ENCODE data around the gene ACACB. TPM values are rescaled to one million over a fixed set of nuclear protein-coding genes. Genes with fewer than 3 reads are reported as not detected.

ACACB gene
- total and polyA plus RNA-seq, 2 experiments from 2014 or later, result 6.2 to 15.4 TPM

DNA sequence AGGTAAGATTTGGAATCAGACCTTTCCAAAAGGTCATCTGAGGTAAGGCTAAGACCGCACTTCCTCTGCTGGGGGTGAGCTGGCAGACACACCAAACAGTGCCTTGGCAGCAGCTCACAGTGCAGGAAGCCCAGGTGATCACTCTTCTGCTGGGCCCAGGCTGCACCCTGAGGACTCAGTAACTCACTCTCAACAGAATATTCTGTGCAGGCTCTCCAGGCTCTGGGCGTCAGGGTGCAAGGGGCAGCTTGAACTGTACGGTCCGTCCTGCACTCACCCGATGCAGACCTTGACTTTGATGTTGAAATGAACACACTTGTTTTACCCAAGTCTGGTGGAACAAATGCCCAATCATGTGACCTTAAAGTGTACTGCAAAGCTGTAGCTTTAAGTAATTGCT, 29.1 kb upstream of the ACACB start:
- no peak overlapping the region for H3K4me3 Mint-ChIP-seq
- H3K4me2 ChIP-seq, result no peak overlapping the region
- peaks cover 38% of the 10 kb centered on the region for H3K36me3 Mint-ChIP-seq (ENCODE audit: low read depth)
- H3K4me1 Mint-ChIP-seq, result peaks cover 5% of the 10 kb centered on the region; the same call in 2 of the 3 replicates
- no peak for ATAC-seq
- no peak overlapping the region for H3K4me3 ChIP-seq
- no peak overlapping the region for H3K27ac Mint-ChIP-seq
- H4K20me1 ChIP-seq (replicated peaks; ENCODE audit: insufficient read depth), result no peaks in the 10 kb centered on the region
- no peaks in the 10 kb centered on the region for H3K27me3 ChIP-seq (ENCODE audit: insufficient read depth)
- no peak overlapping the region for H2AFZ ChIP-seq
- H3K36me3 ChIP-seq (ENCODE audit: insufficient read depth), result 0 out of 2 replicates have a peak, but pooled peaks cover 8% of the 10 kb centered on the region
- H3K79me2 ChIP-seq (replicated peaks; ENCODE audit: insufficient read depth), result 0 out of 2 replicates have a peak, but pooled peaks cover 2% of the 10 kb centered on the region
- H3K27ac ChIP-seq (ENCODE audit: low read depth), result no peak overlapping the region
- TF ChIP-seq ZNF331 (CRISPR knock-in tag; IDR thresholded peaks at IDR 0.05; ENCODE audit: low read depth), result no peak
- TF ChIP-seq EZH2phosphoT487 (IDR thresholded peaks at IDR 0.05; ENCODE audit: unreplicated experiment), result no peak
- TF ChIP-seq CREB1 (CRISPR knock-in tag; IDR thresholded peaks at IDR 0.05; ENCODE audit: low read depth), result no peak
- TF ChIP-seq JUNB (IDR thresholded peaks at IDR 0.05; ENCODE audit: unreplicated experiment), result no peak
- no peak for TF ChIP-seq POLR2AphosphoS5 (IDR thresholded peaks at IDR 0.05; ENCODE audit: low read depth)
- TF ChIP-seq STAT1 (IDR thresholded peaks at IDR 0.05; ENCODE audit: unreplicated experiment), result no peak
- TF ChIP-seq, protein P1, sequence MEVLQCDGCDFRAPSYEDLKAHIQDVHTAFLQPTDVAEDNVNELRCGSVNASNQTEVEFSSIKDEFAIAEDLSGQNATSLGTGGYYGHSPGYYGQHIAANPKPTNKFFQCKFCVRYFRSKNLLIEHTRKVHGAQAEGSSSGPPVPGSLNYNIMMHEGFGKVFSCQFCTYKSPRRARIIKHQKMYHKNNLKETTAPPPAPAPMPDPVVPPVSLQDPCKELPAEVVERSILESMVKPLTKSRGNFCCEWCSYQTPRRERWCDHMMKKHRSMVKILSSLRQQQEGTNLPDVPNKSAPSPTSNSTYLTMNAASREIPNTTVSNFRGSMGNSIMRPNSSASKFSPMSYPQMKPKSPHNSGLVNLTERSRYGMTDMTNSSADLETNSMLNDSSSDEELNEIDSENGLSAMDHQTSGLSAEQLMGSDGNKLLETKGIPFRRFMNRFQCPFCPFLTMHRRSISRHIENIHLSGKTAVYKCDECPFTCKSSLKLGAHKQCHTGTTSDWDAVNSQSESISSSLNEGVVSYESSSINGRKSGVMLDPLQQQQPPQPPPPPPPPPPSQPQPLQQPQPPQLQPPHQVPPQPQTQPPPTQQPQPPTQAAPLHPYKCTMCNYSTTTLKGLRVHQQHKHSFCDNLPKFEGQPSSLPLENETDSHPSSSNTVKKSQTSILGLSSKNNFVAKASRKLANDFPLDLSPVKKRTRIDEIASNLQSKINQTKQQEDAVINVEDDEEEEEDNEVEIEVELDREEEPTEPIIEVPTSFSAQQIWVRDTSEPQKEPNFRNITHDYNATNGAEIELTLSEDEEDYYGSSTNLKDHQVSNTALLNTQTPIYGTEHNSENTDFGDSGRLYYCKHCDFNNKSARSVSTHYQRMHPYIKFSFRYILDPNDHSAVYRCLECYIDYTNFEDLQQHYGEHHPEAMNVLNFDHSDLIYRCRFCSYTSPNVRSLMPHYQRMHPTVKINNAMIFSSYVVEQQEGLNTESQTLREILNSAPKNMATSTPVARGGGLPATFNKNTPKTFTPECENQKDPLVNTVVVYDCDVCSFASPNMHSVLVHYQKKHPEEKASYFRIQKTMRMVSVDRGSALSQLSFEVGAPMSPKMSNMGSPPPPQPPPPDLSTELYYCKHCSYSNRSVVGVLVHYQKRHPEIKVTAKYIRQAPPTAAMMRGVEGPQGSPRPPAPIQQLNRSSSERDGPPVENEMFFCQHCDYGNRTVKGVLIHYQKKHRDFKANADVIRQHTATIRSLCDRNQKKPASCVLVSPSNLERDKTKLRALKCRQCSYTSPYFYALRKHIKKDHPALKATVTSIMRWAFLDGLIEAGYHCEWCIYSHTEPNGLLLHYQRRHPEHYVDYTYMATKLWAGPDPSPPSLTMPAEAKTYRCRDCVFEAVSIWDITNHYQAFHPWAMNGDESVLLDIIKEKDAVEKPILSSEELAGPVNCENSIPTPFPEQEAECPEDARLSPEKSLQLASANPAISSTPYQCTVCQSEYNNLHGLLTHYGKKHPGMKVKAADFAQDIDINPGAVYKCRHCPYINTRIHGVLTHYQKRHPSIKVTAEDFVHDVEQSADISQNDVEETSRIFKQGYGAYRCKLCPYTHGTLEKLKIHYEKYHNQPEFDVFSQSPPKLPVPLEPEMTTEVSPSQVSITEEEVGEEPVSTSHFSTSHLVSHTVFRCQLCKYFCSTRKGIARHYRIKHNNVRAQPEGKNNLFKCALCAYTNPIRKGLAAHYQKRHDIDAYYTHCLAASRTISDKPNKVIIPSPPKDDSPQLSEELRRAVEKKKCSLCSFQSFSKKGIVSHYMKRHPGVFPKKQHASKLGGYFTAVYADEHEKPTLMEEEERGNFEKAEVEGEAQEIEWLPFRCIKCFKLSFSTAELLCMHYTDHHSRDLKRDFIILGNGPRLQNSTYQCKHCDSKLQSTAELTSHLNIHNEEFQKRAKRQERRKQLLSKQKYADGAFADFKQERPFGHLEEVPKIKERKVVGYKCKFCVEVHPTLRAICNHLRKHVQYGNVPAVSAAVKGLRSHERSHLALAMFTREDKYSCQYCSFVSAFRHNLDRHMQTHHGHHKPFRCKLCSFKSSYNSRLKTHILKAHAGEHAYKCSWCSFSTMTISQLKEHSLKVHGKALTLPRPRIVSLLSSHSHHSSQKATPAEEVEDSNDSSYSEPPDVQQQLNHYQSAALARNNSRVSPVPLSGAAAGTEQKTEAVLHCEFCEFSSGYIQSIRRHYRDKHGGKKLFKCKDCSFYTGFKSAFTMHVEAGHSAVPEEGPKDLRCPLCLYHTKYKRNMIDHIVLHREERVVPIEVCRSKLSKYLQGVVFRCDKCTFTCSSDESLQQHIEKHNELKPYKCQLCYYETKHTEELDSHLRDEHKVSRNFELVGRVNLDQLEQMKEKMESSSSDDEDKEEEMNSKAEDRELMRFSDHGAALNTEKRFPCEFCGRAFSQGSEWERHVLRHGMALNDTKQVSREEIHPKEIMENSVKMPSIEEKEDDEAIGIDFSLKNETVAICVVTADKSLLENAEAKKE (CRISPR knock-in tag; IDR thresholded peaks at IDR 0.05), result no peak
- TF ChIP-seq NANOG (IDR thresholded peaks at IDR 0.05; ENCODE audit: borderline replicate concordance), result no peak
- no peak for TF ChIP-seq ZNF114 (CRISPR knock-in tag; IDR thresholded peaks at IDR 0.05)
- TF ChIP-seq, protein P2, sequence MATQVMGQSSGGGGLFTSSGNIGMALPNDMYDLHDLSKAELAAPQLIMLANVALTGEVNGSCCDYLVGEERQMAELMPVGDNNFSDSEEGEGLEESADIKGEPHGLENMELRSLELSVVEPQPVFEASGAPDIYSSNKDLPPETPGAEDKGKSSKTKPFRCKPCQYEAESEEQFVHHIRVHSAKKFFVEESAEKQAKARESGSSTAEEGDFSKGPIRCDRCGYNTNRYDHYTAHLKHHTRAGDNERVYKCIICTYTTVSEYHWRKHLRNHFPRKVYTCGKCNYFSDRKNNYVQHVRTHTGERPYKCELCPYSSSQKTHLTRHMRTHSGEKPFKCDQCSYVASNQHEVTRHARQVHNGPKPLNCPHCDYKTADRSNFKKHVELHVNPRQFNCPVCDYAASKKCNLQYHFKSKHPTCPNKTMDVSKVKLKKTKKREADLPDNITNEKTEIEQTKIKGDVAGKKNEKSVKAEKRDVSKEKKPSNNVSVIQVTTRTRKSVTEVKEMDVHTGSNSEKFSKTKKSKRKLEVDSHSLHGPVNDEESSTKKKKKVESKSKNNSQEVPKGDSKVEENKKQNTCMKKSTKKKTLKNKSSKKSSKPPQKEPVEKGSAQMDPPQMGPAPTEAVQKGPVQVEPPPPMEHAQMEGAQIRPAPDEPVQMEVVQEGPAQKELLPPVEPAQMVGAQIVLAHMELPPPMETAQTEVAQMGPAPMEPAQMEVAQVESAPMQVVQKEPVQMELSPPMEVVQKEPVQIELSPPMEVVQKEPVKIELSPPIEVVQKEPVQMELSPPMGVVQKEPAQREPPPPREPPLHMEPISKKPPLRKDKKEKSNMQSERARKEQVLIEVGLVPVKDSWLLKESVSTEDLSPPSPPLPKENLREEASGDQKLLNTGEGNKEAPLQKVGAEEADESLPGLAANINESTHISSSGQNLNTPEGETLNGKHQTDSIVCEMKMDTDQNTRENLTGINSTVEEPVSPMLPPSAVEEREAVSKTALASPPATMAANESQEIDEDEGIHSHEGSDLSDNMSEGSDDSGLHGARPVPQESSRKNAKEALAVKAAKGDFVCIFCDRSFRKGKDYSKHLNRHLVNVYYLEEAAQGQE (IDR thresholded peaks at IDR 0.05; ENCODE audit: unreplicated experiment), result no peak
- TF ChIP-seq EZH2 (IDR thresholded peaks at IDR 0.05; ENCODE audit: low read depth, unreplicated experiment), result no peak
- TF ChIP-seq, protein P3, sequence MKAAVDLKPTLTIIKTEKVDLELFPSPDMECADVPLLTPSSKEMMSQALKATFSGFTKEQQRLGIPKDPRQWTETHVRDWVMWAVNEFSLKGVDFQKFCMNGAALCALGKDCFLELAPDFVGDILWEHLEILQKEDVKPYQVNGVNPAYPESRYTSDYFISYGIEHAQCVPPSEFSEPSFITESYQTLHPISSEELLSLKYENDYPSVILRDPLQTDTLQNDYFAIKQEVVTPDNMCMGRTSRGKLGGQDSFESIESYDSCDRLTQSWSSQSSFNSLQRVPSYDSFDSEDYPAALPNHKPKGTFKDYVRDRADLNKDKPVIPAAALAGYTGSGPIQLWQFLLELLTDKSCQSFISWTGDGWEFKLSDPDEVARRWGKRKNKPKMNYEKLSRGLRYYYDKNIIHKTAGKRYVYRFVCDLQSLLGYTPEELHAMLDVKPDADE (IDR thresholded peaks at IDR 0.05), result no peak
- TF ChIP-seq, protein P4, sequence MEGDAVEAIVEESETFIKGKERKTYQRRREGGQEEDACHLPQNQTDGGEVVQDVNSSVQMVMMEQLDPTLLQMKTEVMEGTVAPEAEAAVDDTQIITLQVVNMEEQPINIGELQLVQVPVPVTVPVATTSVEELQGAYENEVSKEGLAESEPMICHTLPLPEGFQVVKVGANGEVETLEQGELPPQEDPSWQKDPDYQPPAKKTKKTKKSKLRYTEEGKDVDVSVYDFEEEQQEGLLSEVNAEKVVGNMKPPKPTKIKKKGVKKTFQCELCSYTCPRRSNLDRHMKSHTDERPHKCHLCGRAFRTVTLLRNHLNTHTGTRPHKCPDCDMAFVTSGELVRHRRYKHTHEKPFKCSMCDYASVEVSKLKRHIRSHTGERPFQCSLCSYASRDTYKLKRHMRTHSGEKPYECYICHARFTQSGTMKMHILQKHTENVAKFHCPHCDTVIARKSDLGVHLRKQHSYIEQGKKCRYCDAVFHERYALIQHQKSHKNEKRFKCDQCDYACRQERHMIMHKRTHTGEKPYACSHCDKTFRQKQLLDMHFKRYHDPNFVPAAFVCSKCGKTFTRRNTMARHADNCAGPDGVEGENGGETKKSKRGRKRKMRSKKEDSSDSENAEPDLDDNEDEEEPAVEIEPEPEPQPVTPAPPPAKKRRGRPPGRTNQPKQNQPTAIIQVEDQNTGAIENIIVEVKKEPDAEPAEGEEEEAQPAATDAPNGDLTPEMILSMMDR (conservative IDR thresholded peaks at IDR 0.05; ENCODE audit: low read depth in 2 of 2), result no peak
- no peak for DNase-seq (ENCODE audit: low spot score)
- H3K27me3 Mint-ChIP-seq (ENCODE audit: insufficient read depth, low read depth, poor library complexity), result peaks cover under 1% of the 10 kb centered on the region
- no peaks in the 10 kb centered on the region for H3K4me1 ChIP-seq (ENCODE audit: insufficient read depth)
- no peaks in the 10 kb centered on the region for H3F3A ChIP-seq (replicated peaks; ENCODE audit: low read depth)
- no peaks in the 10 kb centered on the region for H3K9me2 ChIP-seq (ENCODE audit: insufficient read depth)
- H3K9me3 Mint-ChIP-seq, result no peaks in the 10 kb centered on the region

Data from GM23338 (cell line).